CD14-positive monocyte (primary cell): ENCODE measurements around the gene RPL35. TPM values are rescaled to one million over a fixed set of nuclear protein-coding genes. Genes with fewer than 3 reads are reported as not detected.

Experiments
- DNase-seq, 3 donors: peaks; one replicate each; pipeline ENCODE4 v3.0.0-alpha.2; 2011 to 2022
- H2AFZ ChIP-seq: 2 replicates; pipeline ENCODE4 v1.6.0; 2012; ENCODE audit warnings: mild to moderate bottlenecking, low read depth, low read length, inconsistent platforms; ENCODE audit not compliant: insufficient read depth, poor library complexity, severe bottlenecking
- H3K27ac ChIP-seq, 2 donors: 1 replicate in 1 of 2; 2 replicates in 1 of 2; pipeline ENCODE4 v1.5.1; 2012 to 2013; ENCODE audit warnings: low read length in 2 of 2, control low read depth in 1 of 2, inconsistent platforms in 1 of 2, low read depth in 1 of 2, mild to moderate bottlenecking in 1 of 2
- H3K27me3 ChIP-seq, 2 donors: one replicate each; pipeline versions ENCODE4 v1.6.0 to v1.6.1; 2011 to 2013; ENCODE audit warnings: low read length in 2 of 2; ENCODE audit not compliant: control insufficient read depth in 2 of 2, insufficient read depth in 2 of 2
- H3K36me3 ChIP-seq, 2 donors: replicated peaks in 1 of 2; 1 replicate in 1 of 2; 2 replicates in 1 of 2; pipeline versions ENCODE4 v1.5.1 to v1.6.1; 2012 to 2013; ENCODE audit warnings: low read length in 2 of 2, control low read depth in 1 of 2, inconsistent platforms in 1 of 2, mild to moderate bottlenecking in 1 of 2; ENCODE audit not compliant: insufficient read depth in 2 of 2, control insufficient read depth in 1 of 2
- H3K4me1 ChIP-seq, 2 donors: 1 replicate in 1 of 2; 2 replicates in 1 of 2; pipeline versions ENCODE4 v1.5.1 to v1.6.1; 2012 to 2013; ENCODE audit warnings: low read length in 2 of 2, control low read depth in 1 of 2, inconsistent platforms in 1 of 2, mild to moderate bottlenecking in 1 of 2, moderate library complexity in 1 of 2; ENCODE audit not compliant: insufficient read depth in 2 of 2, control insufficient read depth in 1 of 2
- H3K4me2 ChIP-seq: replicated peaks from 2 replicates; pipeline ENCODE3; 2012; ENCODE audit warnings: low read length, moderate library complexity, mild to moderate bottlenecking; ENCODE audit not compliant: poor library complexity, severe bottlenecking; ENCODE audit errors: extremely low read depth
- H3K4me3 ChIP-seq, 3 experiments: fragments of 200-600 bp in 1 of 3; sonication (generic) in 1 of 3; replicated peaks in 1 of 3; 1 replicate in 2 of 3; 2 replicates in 1 of 3; pipeline ENCODE4 v1.5.1; 2011 to 2013; ENCODE audit warnings: low read length in 3 of 3, mild to moderate bottlenecking in 3 of 3, control low read depth in 2 of 3, low read depth in 2 of 3, inconsistent platforms in 1 of 3, moderate library complexity in 1 of 3
- H3K79me2 ChIP-seq: 2 replicates; pipeline ENCODE4 v1.6.0; 2012; ENCODE audit warnings: mild to moderate bottlenecking, control low read depth, inconsistent platforms, low read length, moderate library complexity; ENCODE audit not compliant: insufficient read depth
- H3K9ac ChIP-seq: 2 replicates; pipeline ENCODE4 v1.6.0; 2017; ENCODE audit warnings: low read length, mild to moderate bottlenecking; ENCODE audit not compliant: insufficient read depth, poor library complexity, severe bottlenecking
- H3K9me3 ChIP-seq, 2 donors: replicated peaks in 1 of 2; 1 replicate in 1 of 2; 2 replicates in 1 of 2; pipeline versions ENCODE4 v1.5.1 to v1.6.1; 2012 to 2013; ENCODE audit warnings: low read length in 2 of 2, control low read depth in 1 of 2; ENCODE audit not compliant: control insufficient read depth in 1 of 2, insufficient read depth in 1 of 2
- H4K20me1 ChIP-seq: 2 replicates; pipeline ENCODE4 v1.6.0; 2012; ENCODE audit warnings: mild to moderate bottlenecking, low read length, control low read depth, moderate library complexity; ENCODE audit not compliant: insufficient read depth
- H3K27ac Mint-ChIP-seq, 7 donors: one replicate each; pipeline ENCODE4 v1.8.0; 2020; ENCODE audit warnings: mild to moderate bottlenecking in 7 of 7, mixed read lengths in 7 of 7, moderate library complexity in 6 of 7, inconsistent platforms in 2 of 7
- H3K27me3 Mint-ChIP-seq, 3 donors: one replicate each; pipeline ENCODE4 v1.8.0; 2021 to 2022; ENCODE audit warnings: low read depth in 3 of 3, mild to moderate bottlenecking in 3 of 3, mixed read lengths in 3 of 3, moderate library complexity in 3 of 3, inconsistent platforms in 1 of 3
- H3K36me3 Mint-ChIP-seq, 2 donors: one replicate each; pipeline ENCODE4 v1.8.0; 2020; ENCODE audit warnings: mixed read lengths in 2 of 2, inconsistent platforms in 1 of 2, mild to moderate bottlenecking in 1 of 2
- H3K4me1 Mint-ChIP-seq: one replicate; pipeline ENCODE4 v1.8.0; 2020; ENCODE audit warnings: mild to moderate bottlenecking, mixed read lengths
- H3K4me3 Mint-ChIP-seq, 2 donors: one replicate each; pipeline ENCODE4 v1.8.0; 2020; ENCODE audit warnings: mild to moderate bottlenecking in 2 of 2, mixed read lengths in 2 of 2, moderate library complexity in 1 of 2
- H3K9me3 Mint-ChIP-seq, 7 donors: one replicate each; pipeline ENCODE4 v1.8.0; 2020 to 2022; ENCODE audit warnings: mixed read lengths in 7 of 7, mild to moderate bottlenecking in 6 of 7, moderate library complexity in 6 of 7, inconsistent platforms in 2 of 7
- CTCF ChIP-seq: fragments of 200-600 bp; IDR thresholded peaks from one replicate; pipeline ENCODE4 v1.8.0; 2022; ENCODE audit warnings: antibody characterized with exemption, mild to moderate bottlenecking
- WGBS: methylation state at CpG from one replicate; pipeline ENCODE4 v1.1.5; 2013; ENCODE audit warnings: missing lambda C conversion rate; ENCODE audit not compliant: insufficient coverage; 5-methylcytosine and 5-hydroxymethylcytosine counted together
- intact Hi-C, 2 donors: fragments of 100-400 bp; cut with micrococcal nuclease; formaldehyde crosslinking; loops; one replicate each; pipeline versions ENCODE4 v1.15.0 to v1.15.1; 2023
- polyA plus RNA-seq, 3 donors: library from polyadenylated mRNA; depleted of rRNA in 1 of 3; unstranded in 2 of 3; stranded (reverse) in 1 of 3; fragments of 300-500 nt in 2 of 3; fragments of >200 nt in 1 of 3; fragmentation: Illumina TruSeq in 2 of 3; gene quantifications; 1 replicate in 2 of 3; 2 replicates in 1 of 3; pipeline ENCODE4 v1.2.3, GENCODE V29; 2012 to 2021

RPL35 gene
- polyA plus RNA-seq, 3 donors, result 660 to 1,209 (median 828) TPM

DNA sequence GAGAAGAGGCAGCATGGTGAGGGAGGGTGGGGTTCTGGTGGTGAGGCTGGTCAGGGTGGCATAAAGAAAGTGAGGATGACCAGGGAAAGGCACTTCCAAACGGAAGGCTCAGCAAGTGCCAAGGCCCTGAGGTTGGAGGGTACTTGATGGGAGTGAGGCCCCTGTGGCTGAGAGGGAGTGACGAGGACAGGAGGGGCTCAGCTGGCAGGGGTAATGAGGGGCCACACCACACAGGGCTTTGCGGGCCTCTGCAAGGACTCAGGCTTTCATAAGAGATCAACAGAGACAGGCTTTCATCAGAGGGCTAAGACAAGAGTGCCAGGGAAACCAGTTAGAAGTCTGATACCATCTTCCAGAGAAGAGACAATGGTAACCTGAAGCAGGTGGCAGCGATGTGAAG lies 23.8 kb upstream of the RPL35 start:
- no peaks in the 10 kb centered on the region for H4K20me1 ChIP-seq
- no peaks in the 10 kb centered on the region for H3K4me1 ChIP-seq
- H3K4me2 ChIP-seq, result no peak overlapping the region
- H3K27me3 Mint-ChIP-seq, result no peaks in the 10 kb centered on the region
- peaks cover 0 to 3% (median 0%) of the 10 kb centered on the region in 7 donors for H3K9me3 Mint-ChIP-seq
- no peaks in the 10 kb centered on the region for H3K27me3 ChIP-seq
- no peak overlapping the region for H3K9ac ChIP-seq
- no peak overlapping the region for H3K27ac ChIP-seq
- intact Hi-C loops, result no loop called here
- peaks cover 84 to 93% of the 10 kb centered on the region in 2 donors for H3K36me3 Mint-ChIP-seq
- no peak for DNase-seq
- peak overlapping the region in 4 of 7 donors; percentile 8 to 72 (median 26) for H3K27ac Mint-ChIP-seq
- no peaks in the 10 kb centered on the region for H3K4me1 Mint-ChIP-seq
- H3K36me3 ChIP-seq, result peaks cover 78 to 98% of the 10 kb centered on the region in 2 donors
- H3K4me3 Mint-ChIP-seq, result no peak overlapping the region
- no peak overlapping the region for H3K4me3 ChIP-seq
- 98% methylated on average over 4 of the region's 4 CpGs for WGBS
- H2AFZ ChIP-seq, result no peak overlapping the region
- H3K79me2 ChIP-seq, result no peaks in the 10 kb centered on the region
- no peaks in the 10 kb centered on the region for H3K9me3 ChIP-seq
- TF ChIP-seq CTCF, result no peak

DNA sequence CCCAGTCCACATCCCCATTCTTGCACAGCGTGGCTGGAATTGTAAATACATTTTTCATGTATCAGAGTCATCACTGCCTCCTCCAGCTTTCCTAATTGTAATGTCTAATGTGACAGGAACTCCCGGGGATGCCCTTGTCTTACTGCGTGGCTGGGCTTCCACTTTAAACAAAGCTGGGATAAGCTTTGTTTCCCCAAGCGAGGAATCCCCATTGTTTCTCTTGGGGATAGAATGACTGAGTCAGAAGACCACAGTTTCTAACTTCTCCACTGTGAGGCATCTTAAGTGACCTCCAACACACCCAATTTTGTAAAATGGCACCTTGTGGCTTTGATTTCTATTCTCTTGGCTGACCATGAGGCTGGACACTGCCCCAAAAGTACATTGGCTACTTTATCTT lies 22.6 kb upstream of the RPL35 start:
- Mint-ChIP-seq H3K4me3 (no peak overlapping the region), H3K9me3 (peaks cover 0 to 3% (median 0%) of the 10 kb centered on the region in 7 donors), H3K27ac (no peak overlapping the region), H3K36me3 (peaks cover 82 to 95% of the 10 kb centered on the region in 2 donors), H3K4me1 (no peaks in the 10 kb centered on the region), H3K27me3 (no peaks in the 10 kb centered on the region)
- WGBS, result 100% methylated on average over 1 of the region's 4 CpGs
- Histone ChIP-seq H3K9ac (no peak overlapping the region), H4K20me1 (no peaks in the 10 kb centered on the region), H3K27ac (no peak overlapping the region), H2AFZ (no peak overlapping the region), H3K9me3 (no peaks in the 10 kb centered on the region), H3K27me3 (no peaks in the 10 kb centered on the region), H3K4me2 (no peak overlapping the region), H3K79me2 (no peaks in the 10 kb centered on the region), H3K4me3 (no peak overlapping the region), H3K4me1 (no peaks in the 10 kb centered on the region), H3K36me3 (peaks cover 78 to 98% of the 10 kb centered on the region in 2 donors)
- TF ChIP-seq CTCF, result no peak
- DNase-seq, result no peak
- intact Hi-C loops, result no loop called here
